ENCODE measurements around the gene TAF11. TPM values are rescaled to one million over a fixed set of nuclear protein-coding genes. Genes with fewer than 3 reads are reported as not detected.

The TAF11 gene
- total RNA-seq, 1 experiment from 2014 or later, result 32.9 TPM

- TF ChIP-seq, protein P1, sequence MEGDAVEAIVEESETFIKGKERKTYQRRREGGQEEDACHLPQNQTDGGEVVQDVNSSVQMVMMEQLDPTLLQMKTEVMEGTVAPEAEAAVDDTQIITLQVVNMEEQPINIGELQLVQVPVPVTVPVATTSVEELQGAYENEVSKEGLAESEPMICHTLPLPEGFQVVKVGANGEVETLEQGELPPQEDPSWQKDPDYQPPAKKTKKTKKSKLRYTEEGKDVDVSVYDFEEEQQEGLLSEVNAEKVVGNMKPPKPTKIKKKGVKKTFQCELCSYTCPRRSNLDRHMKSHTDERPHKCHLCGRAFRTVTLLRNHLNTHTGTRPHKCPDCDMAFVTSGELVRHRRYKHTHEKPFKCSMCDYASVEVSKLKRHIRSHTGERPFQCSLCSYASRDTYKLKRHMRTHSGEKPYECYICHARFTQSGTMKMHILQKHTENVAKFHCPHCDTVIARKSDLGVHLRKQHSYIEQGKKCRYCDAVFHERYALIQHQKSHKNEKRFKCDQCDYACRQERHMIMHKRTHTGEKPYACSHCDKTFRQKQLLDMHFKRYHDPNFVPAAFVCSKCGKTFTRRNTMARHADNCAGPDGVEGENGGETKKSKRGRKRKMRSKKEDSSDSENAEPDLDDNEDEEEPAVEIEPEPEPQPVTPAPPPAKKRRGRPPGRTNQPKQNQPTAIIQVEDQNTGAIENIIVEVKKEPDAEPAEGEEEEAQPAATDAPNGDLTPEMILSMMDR (conservative IDR thresholded peaks at IDR 0.05; ENCODE audit: low read depth, low read length), result 0 out of 2 replicates have a peak, but pooled peaks have one; percentile 19
- TF ChIP-seq EZH2 (IDR thresholded peaks at IDR 0.05; ENCODE audit: borderline replicate concordance, low read depth, low read length, poor library complexity, severe bottlenecking), result no peak
- Histone ChIP-seq H3K4me1 (ENCODE audit: insufficient read depth, low read length, poor library complexity, severe bottlenecking) (no peaks in the 10 kb centered on the region), H3K27ac (ENCODE audit: low read depth, low read length, poor library complexity, severe bottlenecking) (no peak overlapping the region), H3K27me3 (replicated peaks; ENCODE audit: insufficient read depth, low read depth, low read length, poor library complexity) (no peaks in the 10 kb centered on the region), H3K36me3 (ENCODE audit: insufficient read depth, low read length, poor library complexity, severe bottlenecking) (peaks cover 45% of the 10 kb centered on the region), H3K9me3 (ENCODE audit: low read depth, low read length, poor library complexity, severe bottlenecking) (no peaks in the 10 kb centered on the region), H3K4me3 (ENCODE audit: low read depth, low read length, poor library complexity, severe bottlenecking) (no peak overlapping the region)
- CTCF ChIA-PET, result no interaction called here
- intact Hi-C loops (cut with micrococcal nuclease; ENCODE audit: unreplicated experiment), result no loop called here
- no peak for DNase-seq (ENCODE audit: low spot score)
- POLR2A ChIA-PET (ENCODE audit: low non-redundant PET), result no interaction called here
- BruUV-seq (replicated peaks), result no TSS peak
Measured at GRCh38 chr6:34858681-34859080, 29.2 kb downstream of the TAF11 start.

DNA sequence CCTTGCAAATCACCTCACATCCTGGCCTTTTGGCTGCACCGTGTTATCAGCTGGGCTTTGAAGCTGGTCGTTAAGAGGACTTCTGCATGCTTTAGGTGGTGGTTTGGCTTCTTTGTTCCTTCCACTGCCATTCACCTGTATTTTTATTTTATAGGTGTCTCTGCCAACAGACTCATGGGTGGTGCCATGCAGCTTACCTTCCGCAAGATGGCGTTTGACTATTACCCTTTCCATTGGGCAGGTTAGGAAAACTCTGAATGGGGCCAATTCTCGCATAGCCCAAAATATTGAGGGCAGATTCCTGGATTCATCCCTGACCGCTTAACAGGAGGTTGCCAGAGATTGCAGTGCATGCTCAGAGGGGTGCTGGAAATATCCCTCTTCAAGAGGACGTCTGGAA is 32.4 kb downstream of the TAF11 start:
- no peaks in the 10 kb centered on the region for H3K9me3 ChIP-seq (ENCODE audit: low read depth, low read length, poor library complexity, severe bottlenecking)
- no peak for DNase-seq (ENCODE audit: low spot score)
- intact Hi-C loops (cut with micrococcal nuclease; ENCODE audit: unreplicated experiment), result no loop called here
- H3K27me3 ChIP-seq (replicated peaks; ENCODE audit: insufficient read depth, low read depth, low read length, poor library complexity), result no peaks in the 10 kb centered on the region
- POLR2A ChIA-PET (ENCODE audit: low non-redundant PET), result no interaction called here
- H3K4me1 ChIP-seq (ENCODE audit: insufficient read depth, low read length, poor library complexity, severe bottlenecking), result no peaks in the 10 kb centered on the region
- no TSS peak for BruUV-seq (replicated peaks)
- H3K36me3 ChIP-seq (ENCODE audit: insufficient read depth, low read length, poor library complexity, severe bottlenecking), result peaks cover 41% of the 10 kb centered on the region
- TF ChIP-seq, protein P1 (conservative IDR thresholded peaks at IDR 0.05; ENCODE audit: low read depth, low read length), result no peak
- TF ChIP-seq EZH2 (IDR thresholded peaks at IDR 0.05; ENCODE audit: borderline replicate concordance, low read depth, low read length, poor library complexity, severe bottlenecking), result no peak
- no peak overlapping the region for H3K27ac ChIP-seq (ENCODE audit: low read depth, low read length, poor library complexity, severe bottlenecking)
- no peak overlapping the region for H3K4me3 ChIP-seq (ENCODE audit: low read depth, low read length, poor library complexity, severe bottlenecking)
- CTCF ChIA-PET, result no interaction called here

GRCh38 chr6:34852406-34853085 is 35.3 kb downstream of the TAF11 start:
- Histone ChIP-seq H3K9me3 (ENCODE audit: low read depth, low read length, poor library complexity, severe bottlenecking) (no peaks in the 10 kb centered on the region), H3K4me3 (ENCODE audit: low read depth, low read length, poor library complexity, severe bottlenecking) (no peak overlapping the region), H3K4me1 (ENCODE audit: insufficient read depth, low read length, poor library complexity, severe bottlenecking) (no peaks in the 10 kb centered on the region), H3K36me3 (ENCODE audit: insufficient read depth, low read length, poor library complexity, severe bottlenecking) (peaks cover 29% of the 10 kb centered on the region), H3K27me3 (replicated peaks; ENCODE audit: insufficient read depth, low read depth, low read length, poor library complexity) (no peaks in the 10 kb centered on the region), H3K27ac (ENCODE audit: low read depth, low read length, poor library complexity, severe bottlenecking) (no peak overlapping the region)
- ChIA-PET CTCF (no interaction called here), POLR2A (ENCODE audit: low non-redundant PET) (no interaction called here)
- BruUV-seq (replicated peaks), result no TSS peak
- TF ChIP-seq, protein P1 (conservative IDR thresholded peaks at IDR 0.05; ENCODE audit: low read depth, low read length), result no peak
- TF ChIP-seq EZH2 (IDR thresholded peaks at IDR 0.05; ENCODE audit: borderline replicate concordance, low read depth, low read length, poor library complexity, severe bottlenecking), result no peak
- intact Hi-C loops (cut with micrococcal nuclease; ENCODE audit: unreplicated experiment), result no loop called here
- no peak for DNase-seq (ENCODE audit: low spot score)

Measured in A673 (cell line).